ENCODE results near the gene ASH1L.

The ASH1L gene

DNA sequence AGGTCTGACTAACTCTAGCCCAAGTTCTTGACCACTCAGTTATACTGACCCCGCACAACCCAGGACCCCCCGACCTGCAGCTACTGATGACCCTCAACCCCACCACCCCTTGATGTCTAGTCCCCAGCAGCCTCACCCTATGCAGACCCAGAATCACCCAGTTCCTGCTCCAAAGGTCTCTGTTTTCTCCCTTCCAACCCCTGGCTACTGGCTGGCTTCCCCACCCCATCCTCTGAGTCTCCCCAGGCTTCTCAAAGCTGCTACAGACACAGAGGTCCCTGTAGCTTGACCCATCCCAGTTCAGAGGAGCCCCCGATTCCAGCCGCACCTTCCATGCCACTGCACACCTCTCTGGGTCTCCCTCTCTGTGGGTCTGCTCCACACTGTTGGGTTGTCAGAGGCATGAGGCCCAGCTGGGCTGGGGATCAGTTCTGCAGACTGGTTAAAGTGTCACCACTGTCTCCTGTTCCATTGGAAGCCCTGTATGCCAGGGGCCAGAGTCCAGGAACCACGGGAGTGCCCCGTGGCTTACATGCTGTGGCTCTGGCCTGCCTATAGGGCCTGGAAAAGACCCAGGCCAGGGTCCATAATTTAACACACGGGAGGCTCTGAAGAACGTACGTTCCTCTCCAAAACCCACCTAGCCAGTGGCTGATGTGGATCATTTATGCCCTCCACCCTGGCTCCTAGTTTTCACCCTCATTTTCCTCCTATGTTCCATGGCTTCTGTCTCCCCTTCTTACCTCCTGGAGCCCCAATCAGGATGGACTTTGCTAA is 261.9 kb downstream of the ASH1L start:
- ChIA-PET POLR2A (interaction anchor here (1.0 to 1.4 kb wide), 2 partner anchors 27 to 39 kb away, joined by 3 to 4 read pairs; partner anchors contain the start of genes CLK2 and SCAMP3), CTCF (interaction anchor here (1.6 kb wide), 1 partner anchor 24 kb away, joined by 4 read pairs; no protein-coding TSS in a partner anchor)
- TF ChIP-seq FOXK2 (IDR thresholded peaks at IDR 0.05): no peak
- TF ChIP-seq TARDBP (IDR thresholded peaks at IDR 0.05): no peak
- TF ChIP-seq FOXA1 (IDR thresholded peaks at IDR 0.05): no peak
- no peak for TF ChIP-seq ELF4 (IDR thresholded peaks at IDR 0.05)
- TF ChIP-seq ARNT (IDR thresholded peaks at IDR 0.05): no peak
- TF ChIP-seq, protein P1, sequence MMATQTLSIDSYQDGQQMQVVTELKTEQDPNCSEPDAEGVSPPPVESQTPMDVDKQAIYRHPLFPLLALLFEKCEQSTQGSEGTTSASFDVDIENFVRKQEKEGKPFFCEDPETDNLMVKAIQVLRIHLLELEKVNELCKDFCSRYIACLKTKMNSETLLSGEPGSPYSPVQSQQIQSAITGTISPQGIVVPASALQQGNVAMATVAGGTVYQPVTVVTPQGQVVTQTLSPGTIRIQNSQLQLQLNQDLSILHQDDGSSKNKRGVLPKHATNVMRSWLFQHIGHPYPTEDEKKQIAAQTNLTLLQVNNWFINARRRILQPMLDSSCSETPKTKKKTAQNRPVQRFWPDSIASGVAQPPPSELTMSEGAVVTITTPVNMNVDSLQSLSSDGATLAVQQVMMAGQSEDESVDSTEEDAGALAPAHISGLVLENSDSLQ (IDR thresholded peaks at IDR 0.05): no peak
- DNase-seq (ENCODE audit: extremely low spot score): no peak

GRCh38 chr1:155300024-155300423 is 262.6 kb downstream of the ASH1L start:
- ChIA-PET POLR2A (interaction anchor here (1.4 kb wide), 1 partner anchor 26 kb away, joined by 4 read pairs; the partner anchor contains the start of gene CLK2), CTCF (interaction anchor here (1.6 kb wide), 1 partner anchor 23 kb away, joined by 4 read pairs; no protein-coding TSS in a partner anchor)

GRCh38 chr1:155297384-155297783 is 265.2 kb downstream of the ASH1L start:
- ChIA-PET POLR2A (interaction anchor here (1.3 to 1.4 kb wide), 2 partner anchors 11 to 21 kb away, joined by 4 read pairs; partner anchors contain the start of gene FDPS), CTCF (interaction anchor here (0.7 to 1.0 kb wide), 2 partner anchors 12 to 19 kb away, joined by 3 to 4 read pairs; no protein-coding TSS in a partner anchor)
- TF ChIP-seq ELF4 (IDR thresholded peaks at IDR 0.05) (no peak), LEF1 (IDR thresholded peaks at IDR 0.05; ENCODE audit: borderline replicate concordance) (no peak), BHLHE40 (IDR thresholded peaks at IDR 0.05; ENCODE audit: borderline replicate concordance) (no peak), FOXK2 (IDR thresholded peaks at IDR 0.05) (no peak), L3MBTL2 (conservative IDR thresholded peaks at IDR 0.05) (no peak), FOXA1 (IDR thresholded peaks at IDR 0.05) (no peak), ARNT (IDR thresholded peaks at IDR 0.05) (no peak), TARDBP (IDR thresholded peaks at IDR 0.05) (no peak), SP1 (IDR thresholded peaks at IDR 0.05) (no peak), CTBP1 (IDR thresholded peaks at IDR 0.05; ENCODE audit: borderline replicate concordance) (no peak), HDGF (IDR thresholded peaks at IDR 0.05; ENCODE audit: borderline replicate concordance) (no peak), SUZ12 (IDR thresholded peaks at IDR 0.05) (no peak)
- no peak for DNase-seq (ENCODE audit: extremely low spot score)

More at GRCh38 chr1:155300024-155300423, 262.6 kb downstream of the ASH1L start:
- TF ChIP-seq BHLHE40 (IDR thresholded peaks at IDR 0.05; ENCODE audit: borderline replicate concordance) (no peak), CTBP1 (IDR thresholded peaks at IDR 0.05; ENCODE audit: borderline replicate concordance) (no peak), FOXK2 (IDR thresholded peaks at IDR 0.05) (no peak), ARNT (IDR thresholded peaks at IDR 0.05) (no peak), NFRKB (IDR thresholded peaks at IDR 0.05) (no peak), ELF4 (IDR thresholded peaks at IDR 0.05) (no peak), FOXM1 (IDR thresholded peaks at IDR 0.05; ENCODE audit: borderline replicate concordance) (no peak), LEF1 (IDR thresholded peaks at IDR 0.05; ENCODE audit: borderline replicate concordance) (no peak), HDGF (IDR thresholded peaks at IDR 0.05; ENCODE audit: borderline replicate concordance) (no peak), L3MBTL2 (conservative IDR thresholded peaks at IDR 0.05) (no peak), ZNF384 (IDR thresholded peaks at IDR 0.05) (no peak), SP1 (IDR thresholded peaks at IDR 0.05) (no peak), SUZ12 (IDR thresholded peaks at IDR 0.05) (no peak), FOXA1 (IDR thresholded peaks at IDR 0.05) (no peak)
- TF ChIP-seq, protein P1 (IDR thresholded peaks at IDR 0.05): no peak
- no peak for DNase-seq (ENCODE audit: extremely low spot score)

- POLR2A ChIA-PET: interaction anchor here (1.3 kb wide), 1 partner anchor 20 kb away, joined by 4 read pairs; no protein-coding TSS in a partner anchor
Measured at GRCh38 chr1:155296661-155297060, 265.9 kb downstream of the ASH1L start.

GRCh38 chr1:155295942-155296267 is 266.7 kb downstream of the ASH1L start:
- DNase-seq (ENCODE audit: extremely low spot score): no peak
- TF ChIP-seq BHLHE40 (IDR thresholded peaks at IDR 0.05; ENCODE audit: borderline replicate concordance) (no peak), TARDBP (IDR thresholded peaks at IDR 0.05) (no peak), HDGF (IDR thresholded peaks at IDR 0.05; ENCODE audit: borderline replicate concordance) (no peak), ZNF384 (IDR thresholded peaks at IDR 0.05) (no peak), ARNT (IDR thresholded peaks at IDR 0.05) (no peak), FOXK2 (IDR thresholded peaks at IDR 0.05) (no peak), SUZ12 (IDR thresholded peaks at IDR 0.05) (no peak), SP1 (IDR thresholded peaks at IDR 0.05) (no peak), ELF4 (IDR thresholded peaks at IDR 0.05) (no peak), FOXM1 (IDR thresholded peaks at IDR 0.05; ENCODE audit: borderline replicate concordance) (no peak), LEF1 (IDR thresholded peaks at IDR 0.05; ENCODE audit: borderline replicate concordance) (no peak), NFRKB (IDR thresholded peaks at IDR 0.05) (no peak), FOXA1 (IDR thresholded peaks at IDR 0.05) (no peak)
- ChIA-PET POLR2A (no interaction called here), CTCF (no interaction called here)

More at GRCh38 chr1:155296661-155297060, 265.9 kb downstream of the ASH1L start:
- DNase-seq (ENCODE audit: extremely low spot score): no peak
- CTCF ChIA-PET: no interaction called here
- TF ChIP-seq, protein P1 (IDR thresholded peaks at IDR 0.05): no peak
- no peak for TF ChIP-seq NFRKB (IDR thresholded peaks at IDR 0.05)
- no peak for TF ChIP-seq HDGF (IDR thresholded peaks at IDR 0.05; ENCODE audit: borderline replicate concordance)
- no peak for TF ChIP-seq ZNF384 (IDR thresholded peaks at IDR 0.05)
- TF ChIP-seq ARNT (IDR thresholded peaks at IDR 0.05): no peak
- TF ChIP-seq SP1 (IDR thresholded peaks at IDR 0.05): no peak
- TF ChIP-seq FOXM1 (IDR thresholded peaks at IDR 0.05; ENCODE audit: borderline replicate concordance): no peak
- no peak for TF ChIP-seq ELF4 (IDR thresholded peaks at IDR 0.05)
- no peak for TF ChIP-seq TARDBP (IDR thresholded peaks at IDR 0.05)
- TF ChIP-seq BHLHE40 (IDR thresholded peaks at IDR 0.05; ENCODE audit: borderline replicate concordance): no peak
- no peak for TF ChIP-seq FOXK2 (IDR thresholded peaks at IDR 0.05)
- no peak for TF ChIP-seq LEF1 (IDR thresholded peaks at IDR 0.05; ENCODE audit: borderline replicate concordance)
- TF ChIP-seq FOXA1 (IDR thresholded peaks at IDR 0.05): no peak
- no peak for TF ChIP-seq SUZ12 (IDR thresholded peaks at IDR 0.05)
- TF ChIP-seq L3MBTL2 (conservative IDR thresholded peaks at IDR 0.05): no peak
- TF ChIP-seq CTBP1 (IDR thresholded peaks at IDR 0.05; ENCODE audit: borderline replicate concordance): no peak
